ENCODE results near the gene UGT1A6.
"Not testable (repeated sequence)": the region's sequence is repeated elsewhere in the genome, so short reads cannot be mapped to it uniquely, and the experiment has no call there.

UGT1A6 gene

DNA sequence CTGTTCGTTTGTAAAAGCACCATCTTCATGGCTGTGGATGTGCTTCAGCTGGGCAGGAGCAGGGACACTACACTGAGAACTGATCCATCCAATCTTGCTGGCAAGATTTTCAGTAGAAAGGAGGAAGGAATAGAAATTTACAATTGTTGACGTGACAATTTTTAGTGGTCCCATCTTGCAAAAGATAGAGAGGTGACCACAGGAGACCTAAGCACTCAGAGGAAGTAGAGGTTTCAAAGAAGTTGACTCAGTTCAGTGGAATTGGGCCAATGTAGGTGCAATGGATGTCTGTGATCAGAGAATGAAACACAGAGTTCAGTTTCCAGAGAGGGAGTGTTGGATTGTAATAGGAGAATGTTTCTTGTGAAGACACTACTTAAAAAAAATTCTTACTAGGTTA is 21.4 kb downstream of the UGT1A6 start:
- no peak for DNase-seq

DNA sequence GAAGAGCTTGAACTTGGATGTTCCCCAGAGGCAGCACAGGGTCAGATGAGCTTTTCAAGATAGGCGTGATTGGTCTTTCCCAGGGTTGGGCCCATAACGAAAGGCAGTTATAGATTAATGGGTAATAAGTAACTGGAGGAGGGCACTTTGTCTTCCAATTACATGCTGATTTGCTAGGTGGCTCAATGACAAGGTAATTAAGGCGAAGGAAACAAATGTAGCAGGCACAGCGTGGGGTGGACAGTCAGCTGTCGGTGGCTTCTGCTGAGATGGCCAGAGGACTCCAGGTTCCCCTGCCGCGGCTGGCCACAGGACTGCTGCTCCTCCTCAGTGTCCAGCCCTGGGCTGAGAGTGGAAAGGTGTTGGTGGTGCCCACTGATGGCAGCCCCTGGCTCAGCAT is 25.9 kb downstream of the UGT1A6 start, which contains the start of gene UGT1A4:
TSS of gene UGT1A4 (plus strand) at position 185 of the 400 bp plus-strand sequence. CDS start at position 270, 85 bp downstream.
- no peak for DNase-seq

DNA sequence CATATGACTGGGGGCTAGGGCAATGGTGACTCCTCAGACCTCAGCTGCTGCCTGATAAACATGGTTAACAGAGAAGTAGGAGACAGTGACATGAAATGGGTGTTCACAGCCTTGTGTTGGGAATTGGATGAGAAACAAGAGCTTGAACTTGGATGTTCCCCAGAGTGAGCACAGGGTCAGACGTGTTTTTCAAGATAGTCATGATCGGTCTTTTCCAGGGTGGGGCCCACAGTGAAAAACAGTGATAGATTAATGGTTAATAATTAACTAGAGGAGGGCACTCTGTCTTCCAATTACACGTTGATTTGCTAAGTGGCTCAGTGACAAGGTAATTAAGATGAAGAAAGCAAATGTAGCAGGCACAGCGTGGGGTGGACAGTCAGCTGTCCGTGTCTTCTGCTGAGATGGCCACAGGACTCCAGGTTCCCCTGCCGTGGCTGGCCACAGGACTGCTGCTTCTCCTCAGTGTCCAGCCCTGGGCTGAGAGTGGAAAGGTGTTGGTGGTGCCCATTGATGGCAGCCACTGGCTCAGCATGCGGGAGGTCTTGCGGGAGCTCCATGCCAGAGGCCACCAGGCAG is 36.1 kb downstream of the UGT1A6 start, which contains the start of gene UGT1A3:
TSS of gene UGT1A3 (plus strand) at position 320 of the 579 bp plus-strand sequence. CDS start at position 405, 85 bp downstream.
- no peak for DNase-seq

- not testable (repeated sequence) for DNase-seq
Observed at GRCh38 chr2:233736868-233737653, 44.4 kb downstream of the UGT1A6 start.

GRCh38 chr2:233740870-233741269 is 48.2 kb downstream of the UGT1A6 start:
- no peak for DNase-seq

DNA sequence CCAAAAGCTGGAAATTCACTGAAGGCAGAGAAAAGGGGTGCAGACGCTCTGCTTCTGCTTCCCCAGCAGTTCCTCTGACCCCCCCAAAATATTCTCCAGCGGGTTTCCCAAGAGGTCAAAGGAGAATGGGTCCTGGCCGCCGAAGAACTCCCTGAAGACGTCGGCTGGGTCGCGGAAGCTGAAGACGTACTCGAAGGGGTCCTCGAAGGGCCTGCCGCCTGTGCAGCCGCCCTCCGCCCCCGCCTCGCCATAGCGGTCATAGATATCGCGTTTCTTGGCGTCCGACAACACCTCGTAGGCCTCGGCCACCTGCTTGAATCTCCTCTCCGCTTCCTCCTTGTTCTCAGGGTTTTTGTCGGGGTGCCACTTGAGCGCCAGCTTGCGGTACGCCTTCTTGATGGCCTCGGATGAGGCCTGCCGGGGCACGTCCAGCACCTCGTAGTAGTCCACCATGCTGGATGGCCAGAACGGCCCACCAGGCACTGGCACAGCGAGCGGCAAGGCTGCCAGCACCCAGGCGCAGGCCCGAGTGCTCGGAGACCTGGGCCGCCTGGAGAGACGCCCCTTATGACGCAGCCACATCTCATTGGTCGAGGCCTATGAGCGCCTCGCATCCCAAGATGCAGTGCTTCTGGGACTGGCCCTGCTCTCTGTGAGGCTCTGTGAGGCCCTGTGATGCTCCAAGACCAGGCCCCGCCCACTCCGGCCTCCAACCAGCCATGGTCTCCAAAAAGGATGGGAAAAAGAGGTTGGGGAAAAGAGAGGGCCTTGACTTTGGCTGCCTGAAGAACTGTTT is 51.0 kb downstream of the UGT1A6 start:
- no peak for DNase-seq

- no peak for DNase-seq
Observed at GRCh38 chr2:233745073-233745755, 52.5 kb downstream of the UGT1A6 start.

GRCh38 chr2:233745838-233746237 is 53.1 kb downstream of the UGT1A6 start:
- not testable (repeated sequence) for DNase-seq

- no peak for DNase-seq
Observed at GRCh38 chr2:233746475-233747282, 54.0 kb downstream of the UGT1A6 start.

GRCh38 chr2:233747283-233747544 is 54.5 kb downstream of the UGT1A6 start:
- no peak for DNase-seq

- DNase-seq, result not testable (repeated sequence)
Observed at GRCh38 chr2:233750689-233751088, 58.0 kb downstream of the UGT1A6 start.

DNA sequence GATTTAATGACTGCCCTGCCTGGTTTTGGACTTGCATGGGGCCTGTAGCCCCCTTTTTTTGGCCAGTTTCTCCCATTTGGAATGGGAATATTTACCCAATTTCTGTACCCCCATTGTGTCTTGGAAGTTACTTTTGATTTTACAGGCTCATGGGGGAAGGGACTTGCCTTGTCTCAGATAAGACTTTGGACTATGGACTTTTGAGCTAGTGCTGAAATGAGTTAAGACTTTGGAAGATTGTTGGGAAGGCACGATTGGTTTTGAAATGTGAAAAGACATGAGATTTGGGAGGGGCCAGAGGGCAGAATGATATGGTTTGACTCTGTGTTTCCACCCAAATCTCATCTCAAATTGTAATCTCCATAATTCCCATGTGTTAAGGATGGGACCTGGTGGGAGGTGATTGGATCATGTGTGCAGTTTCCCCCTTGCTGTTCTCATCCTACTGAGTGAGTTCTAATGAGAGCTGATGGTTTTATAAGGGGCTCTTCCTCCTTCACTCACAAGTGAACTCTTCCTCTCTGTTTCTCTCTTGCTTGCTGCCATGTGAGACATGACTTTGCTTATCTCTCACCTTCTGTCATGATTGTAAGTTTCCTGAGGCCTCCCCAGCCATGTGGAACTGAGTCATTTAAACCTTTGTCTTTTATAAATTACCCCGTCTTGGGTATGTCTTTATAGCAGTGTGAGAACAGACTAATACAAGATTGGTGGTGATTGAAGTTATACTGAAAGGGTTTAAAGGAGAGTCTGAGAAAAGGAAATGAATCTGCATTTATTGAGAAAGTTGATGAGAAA is 58.7 kb downstream of the UGT1A6 start:
- not testable (repeated sequence) for DNase-seq

- DNase-seq, result no peak
Observed at GRCh38 chr2:233754872-233755611, 62.4 kb downstream of the UGT1A6 start.

- no peak for DNase-seq
Observed at GRCh38 chr2:233756429-233757081, 63.9 kb downstream of the UGT1A6 start.

- no peak for DNase-seq
Observed at GRCh38 chr2:233758141-233758540, 65.5 kb downstream of the UGT1A6 start.

GRCh38 chr2:233758849-233759248 is 66.2 kb downstream of the UGT1A6 start:
- DNase-seq, result no peak

GRCh38 chr2:233760043-233760442 is 67.4 kb downstream of the UGT1A6 start, which contains the start of gene UGT1A1:
UGT1A1 (plus strand) TSS chr2:233760270; CDS start chr2:233760288, 18 bp downstream.
- DNase-seq, result no peak

DNA sequence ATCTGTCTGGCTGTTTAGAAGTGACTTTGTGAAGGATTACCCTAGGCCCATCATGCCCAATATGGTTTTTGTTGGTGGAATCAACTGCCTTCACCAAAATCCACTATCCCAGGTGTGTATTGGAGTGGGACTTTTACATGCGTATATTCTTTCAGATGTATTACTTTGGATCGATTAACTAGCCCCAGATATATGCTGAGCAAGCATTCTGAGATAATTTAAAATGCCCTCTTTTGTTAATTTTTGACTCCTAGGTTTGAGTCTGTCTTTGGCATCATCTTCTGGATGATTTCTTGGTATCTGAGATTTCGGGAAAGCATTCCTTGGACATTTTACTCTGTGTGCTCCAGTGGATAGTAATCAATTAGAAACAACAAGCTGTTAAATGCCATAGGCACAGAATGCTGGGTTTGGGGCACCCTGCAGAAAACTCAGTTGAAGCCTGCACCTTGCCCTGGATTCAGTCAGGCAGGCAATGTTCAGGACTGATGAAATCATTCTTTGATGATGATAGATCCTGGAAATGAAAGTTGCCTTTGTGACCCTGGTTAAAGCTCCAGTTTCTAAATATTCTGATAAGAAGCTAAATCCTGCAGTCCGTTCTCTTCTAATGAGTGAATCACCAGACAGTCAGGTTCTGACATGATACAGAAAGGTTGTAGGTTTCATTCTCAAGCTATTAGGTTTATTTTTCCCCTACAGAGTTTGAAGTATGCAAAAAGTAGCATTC is 68.5 kb downstream of the UGT1A6 start:
- DNase-seq, result no peak
